Vagina (tissue), 2 donors: ENCODE data around the gene ELOVL3.

ENCODE experiments used
- POLR2A ChIP-seq, 2 donors: fragments of 450-650 bp; IDR thresholded peaks; one replicate each; pipeline ENCODE4 v1.6.1; 2017; ENCODE audit warnings: antibody characterized with exemption in 2 of 2, mild to moderate bottlenecking in 2 of 2, moderate library complexity in 2 of 2
- POLR2AphosphoS5 ChIP-seq, 2 donors: sonication (generic); formaldehyde crosslinking; IDR thresholded peaks; one replicate each; pipeline ENCODE4 v1.9.0; 2017; ENCODE audit warnings: antibody characterized with exemption in 2 of 2, mild to moderate bottlenecking in 2 of 2, low read depth in 1 of 2; ENCODE audit not compliant: insufficient read depth in 1 of 2
- TF ChIP-seq, protein P1 (sequence below), 3 experiments: fragments of 450-650 bp in 2 of 3; fragments of 200-600 bp in 1 of 3; sonication (generic) in 1 of 3; IDR thresholded peaks; one replicate each; pipeline ENCODE4 v1.5.1; 2017 to 2019; ENCODE audit warnings: antibody characterized with exemption in 3 of 3, mild to moderate bottlenecking in 2 of 3, moderate library complexity in 2 of 3

DNA sequence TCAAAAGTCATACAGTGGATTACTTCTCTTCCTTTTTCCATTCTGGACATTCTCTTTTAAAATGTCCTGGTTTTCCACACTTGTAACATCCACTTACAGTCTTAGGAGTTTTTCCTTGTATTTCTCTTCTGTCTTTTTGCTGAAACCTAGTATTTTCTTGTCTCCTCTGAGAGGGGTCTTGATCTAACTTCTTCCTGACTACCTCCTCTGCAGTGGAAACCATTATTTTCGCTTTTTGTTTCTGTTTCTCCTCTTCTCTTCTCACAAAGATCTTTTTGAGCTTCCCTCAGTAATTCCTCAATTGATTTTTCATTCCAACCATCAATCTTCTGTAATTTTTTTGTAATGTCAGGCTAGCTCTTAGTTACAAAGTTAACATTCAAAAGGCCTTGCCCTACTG is 23.7 kb upstream of the ELOVL3 start:
- TF ChIP-seq POLR2AphosphoS5 (IDR thresholded peaks at IDR 0.05; ENCODE audit: insufficient read depth in 1 of 2, low read depth in 1 of 2) (no peak), POLR2A (IDR thresholded peaks at IDR 0.05) (no peak)
- TF ChIP-seq, protein P1, sequence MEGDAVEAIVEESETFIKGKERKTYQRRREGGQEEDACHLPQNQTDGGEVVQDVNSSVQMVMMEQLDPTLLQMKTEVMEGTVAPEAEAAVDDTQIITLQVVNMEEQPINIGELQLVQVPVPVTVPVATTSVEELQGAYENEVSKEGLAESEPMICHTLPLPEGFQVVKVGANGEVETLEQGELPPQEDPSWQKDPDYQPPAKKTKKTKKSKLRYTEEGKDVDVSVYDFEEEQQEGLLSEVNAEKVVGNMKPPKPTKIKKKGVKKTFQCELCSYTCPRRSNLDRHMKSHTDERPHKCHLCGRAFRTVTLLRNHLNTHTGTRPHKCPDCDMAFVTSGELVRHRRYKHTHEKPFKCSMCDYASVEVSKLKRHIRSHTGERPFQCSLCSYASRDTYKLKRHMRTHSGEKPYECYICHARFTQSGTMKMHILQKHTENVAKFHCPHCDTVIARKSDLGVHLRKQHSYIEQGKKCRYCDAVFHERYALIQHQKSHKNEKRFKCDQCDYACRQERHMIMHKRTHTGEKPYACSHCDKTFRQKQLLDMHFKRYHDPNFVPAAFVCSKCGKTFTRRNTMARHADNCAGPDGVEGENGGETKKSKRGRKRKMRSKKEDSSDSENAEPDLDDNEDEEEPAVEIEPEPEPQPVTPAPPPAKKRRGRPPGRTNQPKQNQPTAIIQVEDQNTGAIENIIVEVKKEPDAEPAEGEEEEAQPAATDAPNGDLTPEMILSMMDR (IDR thresholded peaks at IDR 0.05) = no peak
